Stimulated activated memory B cell treated with anti-CD40 and anti-IgM and Interleukin-4, amounts not matched to agents 10 μg/mL and 1 μg/mL and 100 μg/mL, for 72 hours (primary cell): Measurements from ENCODE around the gene ABL1.

Experiments used
- ATAC-seq: fragments of 150-1000 bp; cut with Tn5 transposase; 2 replicates; pipeline ENCODE4 v1.10.0; 2021
- H3K27ac Mint-ChIP-seq: one replicate; pipeline ENCODE4 v1.8.0; 2022; ENCODE audit warnings: mild to moderate bottlenecking, mixed read lengths
- H3K27me3 Mint-ChIP-seq: one replicate; pipeline ENCODE4 v1.8.0; 2022; ENCODE audit warnings: mixed read lengths
- H3K36me3 Mint-ChIP-seq: one replicate; pipeline ENCODE4 v1.8.0; 2022; ENCODE audit warnings: mixed read lengths
- H3K4me1 Mint-ChIP-seq: one replicate; pipeline ENCODE4 v1.8.0; 2022; ENCODE audit warnings: mixed read lengths
- H3K4me3 Mint-ChIP-seq: one replicate; pipeline ENCODE4 v1.8.0; 2022; ENCODE audit warnings: mild to moderate bottlenecking, moderate library complexity, mixed read lengths
- H3K9me3 Mint-ChIP-seq: one replicate; pipeline ENCODE4 v1.8.0; 2022; ENCODE audit warnings: mixed read lengths

The ABL1 gene

DNA sequence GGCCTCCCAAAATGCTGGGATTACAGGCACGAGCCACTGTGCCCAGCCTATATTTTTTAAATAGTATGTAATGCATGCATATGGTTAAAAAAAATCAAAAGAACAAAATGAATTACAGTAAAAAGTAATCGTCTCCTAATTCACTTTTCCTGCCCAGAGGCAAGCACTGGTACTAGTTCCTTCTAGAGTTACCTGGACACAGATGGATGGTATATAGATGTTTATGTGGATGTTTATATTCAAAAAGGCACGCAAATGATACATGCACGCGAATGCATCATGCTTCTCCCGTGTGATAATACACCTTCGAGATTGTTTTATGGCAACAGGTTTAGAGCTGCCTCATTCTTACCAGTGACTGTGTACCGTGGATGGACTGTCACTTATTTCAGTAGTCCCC, 21.4 kb downstream of the ABL1 start:
- peaks cover 20% of the 10 kb centered on the region for H3K36me3 Mint-ChIP-seq
- H3K27ac Mint-ChIP-seq = no peak overlapping the region
- H3K4me1 Mint-ChIP-seq = no peaks in the 10 kb centered on the region
- no peaks in the 10 kb centered on the region for H3K9me3 Mint-ChIP-seq
- no peak overlapping the region for H3K4me3 Mint-ChIP-seq
- no peak for ATAC-seq
- no peaks in the 10 kb centered on the region for H3K27me3 Mint-ChIP-seq

DNA sequence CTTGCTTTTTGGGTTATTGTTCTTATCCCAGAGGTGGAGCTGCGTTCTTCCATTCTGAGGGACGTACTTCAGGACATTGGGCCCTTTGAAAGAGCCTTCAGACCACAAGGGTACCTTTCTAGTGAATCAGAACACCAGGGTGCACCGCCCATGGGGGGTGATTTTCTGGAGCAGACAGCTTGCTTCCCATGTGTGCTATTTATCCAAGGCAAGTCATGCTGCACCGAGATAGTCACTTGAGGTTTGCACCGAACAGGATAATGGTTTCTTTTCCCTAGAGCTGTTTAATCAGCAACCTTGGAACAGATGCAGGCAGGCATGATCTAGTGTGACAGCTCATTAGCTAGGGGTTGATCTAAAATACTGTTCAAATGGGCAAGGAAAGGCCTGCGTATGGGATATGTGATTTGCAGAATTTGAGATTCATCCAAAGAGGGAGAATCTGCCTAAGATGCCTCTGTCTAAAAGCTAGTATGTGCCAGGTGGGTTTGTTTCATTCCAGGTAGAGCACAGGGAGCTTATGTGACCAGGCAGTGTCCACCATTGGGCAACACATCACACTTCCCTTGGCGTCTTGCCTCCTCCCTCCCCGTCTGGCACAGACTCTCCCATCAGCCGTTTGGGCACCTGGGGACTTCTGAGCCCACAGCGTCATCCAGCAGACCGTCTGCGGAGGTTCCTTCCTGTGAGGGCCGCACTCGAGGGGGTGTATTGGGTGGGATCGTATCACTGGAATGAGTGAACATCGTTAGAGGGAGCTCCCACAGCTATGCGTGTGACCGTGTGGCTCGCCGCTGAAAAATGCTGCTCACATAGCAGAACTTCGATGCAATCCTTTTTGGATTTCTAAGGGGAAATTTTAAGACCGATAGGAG, 23.0 kb downstream of the ABL1 start:
- Mint-ChIP-seq H3K27ac (no peak overlapping the region), H3K4me1 (no peaks in the 10 kb centered on the region), H3K4me3 (no peak overlapping the region), H3K9me3 (no peaks in the 10 kb centered on the region), H3K27me3 (no peaks in the 10 kb centered on the region), H3K36me3 (peaks cover 28% of the 10 kb centered on the region)
- no peak for ATAC-seq

GRCh38 chr9:130858739-130859705, 24.0 kb downstream of the ABL1 start:
- no peak overlapping the region for H3K27ac Mint-ChIP-seq
- no peak for ATAC-seq
- peaks cover 29% of the 10 kb centered on the region for H3K36me3 Mint-ChIP-seq

GRCh38 chr9:130860458-130861316, 25.6 kb downstream of the ABL1 start:
- Mint-ChIP-seq H3K36me3 (peaks cover 26% of the 10 kb centered on the region), H3K4me1 (no peaks in the 10 kb centered on the region), H3K27me3 (no peaks in the 10 kb centered on the region), H3K4me3 (no peak overlapping the region), H3K9me3 (no peaks in the 10 kb centered on the region), H3K27ac (no peak overlapping the region)
- no peak for ATAC-seq

More at GRCh38 chr9:130858739-130859705, 24.0 kb downstream of the ABL1 start:
- no peak overlapping the region for H3K4me3 Mint-ChIP-seq
- no peaks in the 10 kb centered on the region for H3K9me3 Mint-ChIP-seq
- H3K27me3 Mint-ChIP-seq = no peaks in the 10 kb centered on the region
- H3K4me1 Mint-ChIP-seq = no peaks in the 10 kb centered on the region

GRCh38 chr9:130861372-130862180, 26.5 kb downstream of the ABL1 start:
- Mint-ChIP-seq H3K4me1 (peaks cover 6% of the 10 kb centered on the region), H3K27me3 (no peaks in the 10 kb centered on the region), H3K4me3 (no peak overlapping the region), H3K27ac (no peak overlapping the region), H3K9me3 (no peaks in the 10 kb centered on the region), H3K36me3 (peaks cover 28% of the 10 kb centered on the region)
- no peak for ATAC-seq

DNA sequence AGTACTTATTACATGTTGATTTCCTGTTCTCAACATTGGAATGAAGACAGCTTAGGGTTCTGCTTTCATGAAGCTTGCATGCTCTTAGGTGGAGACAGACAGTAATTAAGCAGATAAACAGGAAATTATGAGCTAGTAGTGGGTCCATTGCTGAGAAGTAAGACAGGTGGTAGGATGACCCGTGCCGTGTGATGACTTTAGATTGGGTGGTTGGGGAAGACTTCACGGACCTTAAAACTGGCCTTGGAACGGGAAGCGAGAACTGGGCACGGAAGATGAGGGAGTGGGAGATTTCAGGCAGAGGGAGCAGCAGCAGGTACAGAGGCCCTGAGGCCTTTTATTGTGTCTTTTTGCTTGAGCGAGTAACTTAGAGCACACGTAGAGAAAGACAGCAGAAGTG, 27.2 kb downstream of the ABL1 start:
- Mint-ChIP-seq H3K9me3 (no peaks in the 10 kb centered on the region), H3K36me3 (peaks cover 26% of the 10 kb centered on the region), H3K27me3 (no peaks in the 10 kb centered on the region), H3K4me1 (peaks cover 6% of the 10 kb centered on the region), H3K27ac (no peak overlapping the region), H3K4me3 (no peak overlapping the region)
- no peak for ATAC-seq

- H3K4me1 Mint-ChIP-seq = peaks cover 6% of the 10 kb centered on the region
- no peak overlapping the region for H3K4me3 Mint-ChIP-seq
- H3K36me3 Mint-ChIP-seq = peaks cover 21% of the 10 kb centered on the region
- no peaks in the 10 kb centered on the region for H3K9me3 Mint-ChIP-seq
- no peaks in the 10 kb centered on the region for H3K27me3 Mint-ChIP-seq
- H3K27ac Mint-ChIP-seq = no peak overlapping the region
- ATAC-seq = no peak
Measured at GRCh38 chr9:130862747-130863146, 27.7 kb downstream of the ABL1 start.

- H3K27ac Mint-ChIP-seq = no peak overlapping the region
- H3K9me3 Mint-ChIP-seq = no peaks in the 10 kb centered on the region
- peaks cover 21% of the 10 kb centered on the region for H3K36me3 Mint-ChIP-seq
- no peaks in the 10 kb centered on the region for H3K27me3 Mint-ChIP-seq
- no peak for ATAC-seq
- H3K4me3 Mint-ChIP-seq = no peak overlapping the region
- H3K4me1 Mint-ChIP-seq = peaks cover 6% of the 10 kb centered on the region
Measured at GRCh38 chr9:130864541-130864940, 29.5 kb downstream of the ABL1 start.

DNA sequence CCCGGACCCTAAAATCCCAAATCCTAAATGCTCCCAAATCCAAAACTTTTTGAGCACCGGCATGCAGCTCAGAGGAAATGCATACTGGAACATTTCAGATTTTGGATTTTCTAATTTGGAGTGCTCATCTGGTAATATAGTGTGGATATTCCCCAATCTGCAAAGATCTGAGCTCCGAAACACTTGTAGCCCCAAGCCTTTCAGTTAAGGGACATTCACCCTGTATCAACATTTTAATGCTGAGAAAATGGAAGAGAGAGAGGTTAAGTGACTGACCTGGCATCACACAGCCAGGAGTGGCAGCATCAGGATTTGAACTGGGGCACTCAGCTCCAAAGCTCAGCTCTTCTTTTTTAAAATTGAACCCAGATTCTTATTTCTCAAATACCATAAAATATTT, 30.9 kb downstream of the ABL1 start:
- no peak overlapping the region for H3K4me3 Mint-ChIP-seq
- no peaks in the 10 kb centered on the region for H3K27me3 Mint-ChIP-seq
- no peaks in the 10 kb centered on the region for H3K9me3 Mint-ChIP-seq
- peaks cover 18% of the 10 kb centered on the region for H3K4me1 Mint-ChIP-seq
- peaks cover 15% of the 10 kb centered on the region for H3K36me3 Mint-ChIP-seq
- ATAC-seq = no peak
- H3K27ac Mint-ChIP-seq = no peak overlapping the region

DNA sequence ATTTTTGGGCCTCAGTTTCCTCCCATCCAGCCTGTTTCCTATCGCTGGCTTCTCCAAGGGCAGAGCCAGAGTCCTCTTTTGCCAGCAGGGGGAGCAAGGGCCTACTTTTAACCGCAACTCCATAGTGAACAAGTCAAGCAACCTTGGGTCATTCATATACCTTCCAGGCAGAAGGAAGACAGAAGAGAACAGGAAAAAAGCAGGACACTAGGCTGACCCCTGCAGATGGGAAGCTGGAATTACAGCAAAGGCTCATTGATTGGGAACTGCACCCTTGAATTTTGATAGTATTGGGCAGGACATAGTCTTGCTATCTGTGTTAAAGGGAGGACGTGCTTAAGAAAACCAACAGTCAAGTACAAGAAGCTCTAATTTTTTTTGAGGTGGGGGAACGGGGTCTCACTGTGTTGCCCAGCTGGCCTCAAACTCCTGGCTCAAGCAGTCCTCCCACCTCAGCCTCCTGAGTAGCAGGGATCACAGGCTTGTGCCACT, 31.5 kb downstream of the ABL1 start:
- peaks cover 15% of the 10 kb centered on the region for H3K36me3 Mint-ChIP-seq
- no peaks in the 10 kb centered on the region for H3K9me3 Mint-ChIP-seq
- no peaks in the 10 kb centered on the region for H3K27me3 Mint-ChIP-seq
- H3K27ac Mint-ChIP-seq = no peak overlapping the region
- no peak overlapping the region for H3K4me3 Mint-ChIP-seq
- no peak for ATAC-seq
- peaks cover 24% of the 10 kb centered on the region for H3K4me1 Mint-ChIP-seq

DNA sequence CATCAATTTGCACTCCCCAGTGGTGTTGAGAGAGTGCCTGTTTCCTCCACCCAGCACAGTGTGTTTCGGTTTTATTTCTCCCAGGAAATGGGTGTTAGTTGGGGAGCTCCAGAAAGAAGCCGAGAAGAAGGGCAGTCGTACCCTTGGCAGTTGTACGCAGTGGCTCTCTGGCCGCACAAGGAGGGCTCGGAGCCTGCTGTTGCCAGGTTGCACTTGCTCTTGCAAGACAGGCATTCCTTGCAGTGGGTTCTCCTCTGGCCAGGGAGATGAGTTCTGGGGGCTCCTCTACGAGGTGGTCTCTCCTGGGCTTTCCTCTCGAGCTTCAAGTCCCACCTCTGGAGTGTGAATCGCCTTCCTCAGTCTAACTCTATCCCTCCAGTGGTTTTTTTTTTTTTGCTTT, 32.5 kb downstream of the ABL1 start:
- Mint-ChIP-seq H3K27me3 (no peaks in the 10 kb centered on the region), H3K36me3 (peaks cover 18% of the 10 kb centered on the region), H3K4me1 (peaks cover 32% of the 10 kb centered on the region), H3K27ac (no peak overlapping the region), H3K4me3 (no peak overlapping the region), H3K9me3 (no peaks in the 10 kb centered on the region)
- ATAC-seq = no peak

DNA sequence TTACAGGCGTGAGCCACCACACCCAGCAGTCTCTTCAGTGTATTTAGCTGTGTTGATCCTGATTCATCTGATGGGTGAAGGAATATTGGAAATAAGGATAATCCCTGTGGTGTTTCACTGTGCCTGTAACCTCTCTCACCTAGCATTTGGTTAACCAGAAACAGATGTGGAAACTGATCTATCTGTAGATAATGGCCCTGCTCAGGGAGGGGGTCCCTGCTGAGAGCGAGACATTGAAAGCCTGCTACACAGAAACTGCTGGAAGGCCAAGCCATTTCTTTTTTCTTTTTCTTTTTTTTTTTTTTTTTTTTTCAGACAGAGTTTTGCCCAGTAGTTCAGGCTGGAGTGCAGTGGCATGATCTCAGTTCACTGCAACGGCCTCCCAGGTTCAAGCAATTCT, 33.2 kb downstream of the ABL1 start:
- peaks cover 32% of the 10 kb centered on the region for H3K4me1 Mint-ChIP-seq
- H3K9me3 Mint-ChIP-seq = no peaks in the 10 kb centered on the region
- no peaks in the 10 kb centered on the region for H3K27me3 Mint-ChIP-seq
- no peak for ATAC-seq
- no peak overlapping the region for H3K4me3 Mint-ChIP-seq
- no peak overlapping the region for H3K27ac Mint-ChIP-seq
- peaks cover 20% of the 10 kb centered on the region for H3K36me3 Mint-ChIP-seq

- H3K4me1 Mint-ChIP-seq = peaks cover 32% of the 10 kb centered on the region
- H3K27ac Mint-ChIP-seq = no peak overlapping the region
- H3K36me3 Mint-ChIP-seq = peaks cover 30% of the 10 kb centered on the region
- no peak overlapping the region for H3K4me3 Mint-ChIP-seq
- no peak for ATAC-seq
- no peaks in the 10 kb centered on the region for H3K27me3 Mint-ChIP-seq
- H3K9me3 Mint-ChIP-seq = no peaks in the 10 kb centered on the region
Measured at GRCh38 chr9:130869250-130869649, 34.2 kb downstream of the ABL1 start.
